Brain microvascular endothelial cell (primary cell): ENCODE measurements around the gene C2CD2.

Experiments
- DNase-seq: peaks from one replicate; pipeline ENCODE4 v3.0.0-alpha.2; 2020
- H3K27ac ChIP-seq: fragments of 250-450 bp; sonication (Bioruptor Pico); 2 replicates; pipeline ENCODE4 v1.5.1; 2020; ENCODE audit warnings: mild to moderate bottlenecking, moderate library complexity
- H3K27me3 ChIP-seq: fragments of 250-450 bp; sonication (Bioruptor Pico); replicated peaks from 2 replicates; pipeline ENCODE4 v1.5.1; 2020; ENCODE audit warnings: mild to moderate bottlenecking
- H3K36me3 ChIP-seq: fragments of 250-450 bp; sonication (Bioruptor Pico); replicated peaks from 2 replicates; pipeline ENCODE4 v1.5.1; 2020; ENCODE audit warnings: mild to moderate bottlenecking
- H3K4me3 ChIP-seq: 2 replicates; pipeline ENCODE4 v1.5.1; 2011; ENCODE audit warnings: low read depth, mild to moderate bottlenecking, control low read depth, low read length, moderate library complexity
- CTCF ChIP-seq: IDR thresholded peaks from 2 replicates; pipeline ENCODE4 v1.5.1; 2011; ENCODE audit warnings: low read depth, mild to moderate bottlenecking, moderate library complexity, low read length, control low read depth, inconsistent platforms; ENCODE audit errors: missing control alignments
- in situ Hi-C: cut with HindIII; loops from 2 replicates; pipeline ENCODE4 v1.10.0; 2017; ENCODE audit warnings: low sequenced_read_pairs, low pct_ligation_motif_present

Gene C2CD2

GRCh38 chr21:41953831-41954653 is at the start of gene C2CD2:
TSS of gene C2CD2 (minus strand) at chr21:41954018. CDS start at chr21:41953648, 370 bp downstream.
- in situ Hi-C loops = no loop called here
- H3K27ac ChIP-seq = peak within 1 kb of the TSS; percentile 30
- H3K36me3 ChIP-seq = no peaks in the 10 kb centered on the region
- peak; percentile 18 for TF ChIP-seq CTCF
- no peak for DNase-seq
- no peaks in the 10 kb centered on the region for H3K27me3 ChIP-seq
- H3K4me3 ChIP-seq = peak within 1 kb of the TSS; percentile 67

GRCh38 chr21:42003051-42003461 is 49.2 kb upstream of the C2CD2 start:
- no peak for DNase-seq
- no peak overlapping the region for H3K4me3 ChIP-seq
- in situ Hi-C loops = loop anchor here (10.0 kb wide), 1 partner anchor 102 kb away; no protein-coding TSS in a partner anchor
- TF ChIP-seq CTCF = no peak
- no peaks in the 10 kb centered on the region for H3K27me3 ChIP-seq
- H3K27ac ChIP-seq = peak overlapping the region; percentile 67
- H3K36me3 ChIP-seq = peaks cover 8% of the 10 kb centered on the region

- peak; percentile 92 for DNase-seq
- peak overlapping the region; percentile 67 for H3K27ac ChIP-seq
- in situ Hi-C loops = loop anchor here (10.0 kb wide), 1 partner anchor 102 kb away; no protein-coding TSS in a partner anchor
- TF ChIP-seq CTCF = no peak
- H3K27me3 ChIP-seq = no peaks in the 10 kb centered on the region
- H3K4me3 ChIP-seq = no peak overlapping the region
- H3K36me3 ChIP-seq = peaks cover 4% of the 10 kb centered on the region
Measured at GRCh38 chr21:42002421-42002958, 48.7 kb upstream of the C2CD2 start.

- in situ Hi-C loops = loop anchor here (10.0 kb wide), 1 partner anchor 103 kb away; no protein-coding TSS in a partner anchor
- TF ChIP-seq CTCF = no peak
- no peaks in the 10 kb centered on the region for H3K27me3 ChIP-seq
- peak overlapping the region; percentile 67 for H3K27ac ChIP-seq
- no peak for DNase-seq
- peaks cover 4% of the 10 kb centered on the region for H3K36me3 ChIP-seq
- H3K4me3 ChIP-seq = no peak overlapping the region
Measured at GRCh38 chr21:42001781-42002180, 48.0 kb upstream of the C2CD2 start.

GRCh38 chr21:42000908-42001307 is 47.1 kb upstream of the C2CD2 start:
- TF ChIP-seq CTCF = no peak
- no peaks in the 10 kb centered on the region for H3K27me3 ChIP-seq
- in situ Hi-C loops = loop anchor here (10.0 kb wide), 1 partner anchor 104 kb away; no protein-coding TSS in a partner anchor
- no peak overlapping the region for H3K4me3 ChIP-seq
- DNase-seq = no peak
- H3K27ac ChIP-seq = no peak overlapping the region
- H3K36me3 ChIP-seq = peaks cover 4% of the 10 kb centered on the region
